Cardiac muscle cell (in vitro differentiated cells and primary cell): ENCODE measurements around the gene PTGDR. TPM values are rescaled to one million over a fixed set of nuclear protein-coding genes. Genes with fewer than 3 reads are reported as not detected.

ENCODE experiments used
- DNase-seq, 2 donors: peaks; one replicate each; pipeline versions ENCODE4 v3.0.0 to v3.0.0-alpha.2; 2010 to 2017; ENCODE audit warnings: low read depth in 1 of 2, low spot score in 1 of 2
- H3K27ac ChIP-seq: fragments of 200-600 bp; sonication (generic); 2 replicates; pipeline ENCODE4 v1.5.1; 2016
- H3K27me3 ChIP-seq: fragments of 200-600 bp; sonication (generic); 2 replicates; pipeline ENCODE4 v1.6.0; 2016; ENCODE audit warnings: control low read depth
- H3K36me3 ChIP-seq: fragments of 200-600 bp; sonication (generic); 2 replicates; pipeline ENCODE4 v1.5.1; 2016; ENCODE audit warnings: control low read depth
- H3K4me1 ChIP-seq: fragments of 200-600 bp; sonication (generic); 2 replicates; pipeline ENCODE4 v1.8.1; 2017; ENCODE audit warnings: low read depth, mild to moderate bottlenecking, mixed run types
- H3K4me3 ChIP-seq: fragments of 200-600 bp; sonication (generic); 2 replicates; pipeline ENCODE4 v1.5.1; 2016; ENCODE audit warnings: mild to moderate bottlenecking
- H3K9me3 ChIP-seq: fragments of 200-600 bp; sonication (generic); 2 replicates; pipeline ENCODE4 v1.5.1; 2017; ENCODE audit warnings: low read depth, mild to moderate bottlenecking, control low read depth
- polyA plus RNA-seq: library from polyadenylated mRNA; unstranded; fragments of >200 nt; fragmentation: Nextera tagmentation; extraction: Ambion mirVana; gene quantifications from 2 replicates; pipeline ENCODE4 v1.2.1, GENCODE V29; 2016
- total RNA-seq: library from RNA; depleted of rRNA; stranded (reverse); fragments of >200 nt; gene quantifications from 2 replicates; pipeline ENCODE4 v1.2.3, GENCODE V29; 2016
- TF ChIP-seq, protein P1 (sequence below): IDR thresholded peaks from 2 replicates; pipeline ENCODE4 v1.5.1; 2012; ENCODE audit warnings: low read depth, mild to moderate bottlenecking, low read length

PTGDR gene
- total and polyA plus RNA-seq, 2 experiments from 2014 or later = not detected

GRCh38 chr14:52263190-52263589 is 4.3 kb upstream of the PTGDR start:
- no peaks in the 10 kb centered on the region for H3K4me1 ChIP-seq
- H3K27ac ChIP-seq = no peak overlapping the region
- no peaks in the 10 kb centered on the region for H3K9me3 ChIP-seq
- H3K27me3 ChIP-seq = peaks cover 46% of the 10 kb centered on the region
- H3K36me3 ChIP-seq = no peaks in the 10 kb centered on the region
- DNase-seq = no peak
- TF ChIP-seq, protein P1, sequence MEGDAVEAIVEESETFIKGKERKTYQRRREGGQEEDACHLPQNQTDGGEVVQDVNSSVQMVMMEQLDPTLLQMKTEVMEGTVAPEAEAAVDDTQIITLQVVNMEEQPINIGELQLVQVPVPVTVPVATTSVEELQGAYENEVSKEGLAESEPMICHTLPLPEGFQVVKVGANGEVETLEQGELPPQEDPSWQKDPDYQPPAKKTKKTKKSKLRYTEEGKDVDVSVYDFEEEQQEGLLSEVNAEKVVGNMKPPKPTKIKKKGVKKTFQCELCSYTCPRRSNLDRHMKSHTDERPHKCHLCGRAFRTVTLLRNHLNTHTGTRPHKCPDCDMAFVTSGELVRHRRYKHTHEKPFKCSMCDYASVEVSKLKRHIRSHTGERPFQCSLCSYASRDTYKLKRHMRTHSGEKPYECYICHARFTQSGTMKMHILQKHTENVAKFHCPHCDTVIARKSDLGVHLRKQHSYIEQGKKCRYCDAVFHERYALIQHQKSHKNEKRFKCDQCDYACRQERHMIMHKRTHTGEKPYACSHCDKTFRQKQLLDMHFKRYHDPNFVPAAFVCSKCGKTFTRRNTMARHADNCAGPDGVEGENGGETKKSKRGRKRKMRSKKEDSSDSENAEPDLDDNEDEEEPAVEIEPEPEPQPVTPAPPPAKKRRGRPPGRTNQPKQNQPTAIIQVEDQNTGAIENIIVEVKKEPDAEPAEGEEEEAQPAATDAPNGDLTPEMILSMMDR = no peak
- H3K4me3 ChIP-seq = no peak overlapping the region

DNA sequence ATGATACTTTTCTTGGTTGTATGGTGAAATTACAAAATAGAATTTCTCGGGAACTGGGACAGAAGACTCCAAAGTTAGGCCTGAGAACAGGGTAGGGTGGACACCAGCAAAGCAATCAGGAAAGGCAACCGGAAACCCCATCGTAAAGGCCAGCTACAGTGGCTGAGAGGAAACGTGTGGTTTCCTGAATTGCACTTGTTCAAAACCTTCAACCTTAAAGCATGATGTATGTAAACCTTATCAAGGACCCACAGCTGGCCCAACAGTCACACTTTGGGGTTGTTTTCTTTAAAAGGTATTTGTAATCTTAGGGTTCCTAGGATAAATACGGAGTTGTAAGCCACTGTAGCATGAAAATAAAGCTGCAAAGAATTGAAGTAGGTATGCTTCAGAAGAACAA is 2.2 kb upstream of the PTGDR start:
- Histone ChIP-seq H3K4me1 (no peaks in the 10 kb centered on the region), H3K9me3 (no peaks in the 10 kb centered on the region), H3K27me3 (peaks cover 66% of the 10 kb centered on the region), H3K36me3 (no peaks in the 10 kb centered on the region), H3K4me3 (no peak overlapping the region), H3K27ac (no peak overlapping the region)
- DNase-seq = no peak
- TF ChIP-seq, protein P1 = no peak

DNA sequence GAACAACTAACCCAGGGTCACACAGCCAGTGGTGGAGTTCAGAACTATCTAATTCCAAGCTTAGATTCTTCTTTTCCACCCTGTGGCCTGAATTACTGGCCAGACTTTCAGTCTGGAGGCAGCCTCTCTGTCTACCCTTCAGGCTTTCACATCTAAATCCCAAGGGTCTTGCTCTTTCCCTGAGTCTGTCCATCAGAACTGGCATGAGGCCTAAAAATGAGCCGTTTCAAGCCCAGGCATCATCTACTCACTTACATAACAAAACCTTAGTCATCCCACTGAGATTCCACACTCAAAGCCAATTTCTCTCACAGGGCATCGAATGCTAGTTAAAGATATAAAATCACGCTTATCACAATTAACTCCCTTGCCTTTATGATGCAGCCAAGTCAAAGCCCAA is 1.3 kb upstream of the PTGDR start:
- Histone ChIP-seq H3K4me3 (no peak overlapping the region), H3K4me1 (no peaks in the 10 kb centered on the region), H3K9me3 (no peaks in the 10 kb centered on the region), H3K27me3 (peaks cover 75% of the 10 kb centered on the region), H3K36me3 (no peaks in the 10 kb centered on the region), H3K27ac (no peak overlapping the region)
- TF ChIP-seq, protein P1 = no peak
- DNase-seq = peak in 1 of 2 donors; percentile 93

GRCh38 chr14:52266782-52267181 is 716 bp upstream of the PTGDR start:
- TF ChIP-seq, protein P1 = no peak
- Histone ChIP-seq H3K27ac (no peak overlapping the region), H3K4me3 (no peak overlapping the region), H3K27me3 (peaks cover 81% of the 10 kb centered on the region), H3K4me1 (no peaks in the 10 kb centered on the region), H3K9me3 (no peaks in the 10 kb centered on the region), H3K36me3 (no peaks in the 10 kb centered on the region)
- DNase-seq = peak in 1 of 2 donors; percentile 74

DNA sequence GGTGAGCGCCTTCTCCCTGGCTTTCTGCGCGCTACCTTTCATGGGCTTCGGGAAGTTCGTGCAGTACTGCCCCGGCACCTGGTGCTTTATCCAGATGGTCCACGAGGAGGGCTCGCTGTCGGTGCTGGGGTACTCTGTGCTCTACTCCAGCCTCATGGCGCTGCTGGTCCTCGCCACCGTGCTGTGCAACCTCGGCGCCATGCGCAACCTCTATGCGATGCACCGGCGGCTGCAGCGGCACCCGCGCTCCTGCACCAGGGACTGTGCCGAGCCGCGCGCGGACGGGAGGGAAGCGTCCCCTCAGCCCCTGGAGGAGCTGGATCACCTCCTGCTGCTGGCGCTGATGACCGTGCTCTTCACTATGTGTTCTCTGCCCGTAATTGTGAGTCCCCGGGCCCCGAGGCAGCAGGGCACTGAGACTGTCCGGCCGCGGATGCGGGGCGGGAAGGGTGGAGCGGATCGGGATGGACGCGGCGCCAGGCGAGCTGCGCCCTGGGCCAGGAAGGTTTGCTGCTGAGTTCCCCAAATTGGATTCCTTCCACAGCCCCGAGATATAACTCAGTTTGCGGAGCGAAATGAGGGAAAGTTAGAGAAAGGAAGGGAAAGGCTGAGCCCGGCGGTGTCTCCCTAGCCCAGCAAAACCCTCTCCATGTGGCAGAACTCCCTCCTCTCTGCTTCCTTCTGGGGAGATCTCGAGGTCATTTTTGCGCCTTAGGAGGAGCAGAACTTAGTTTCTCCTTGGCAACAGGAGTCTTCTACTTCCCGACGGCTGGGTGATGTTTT is 972 bp downstream of the PTGDR start:
- no peaks in the 10 kb centered on the region for H3K9me3 ChIP-seq
- H3K4me1 ChIP-seq = no peaks in the 10 kb centered on the region
- H3K27me3 ChIP-seq = peaks cover 87% of the 10 kb centered on the region
- DNase-seq = peak; percentile 14 to 49
- TF ChIP-seq, protein P1 = no peak
- no peak overlapping the region for H3K27ac ChIP-seq
- no peaks in the 10 kb centered on the region for H3K36me3 ChIP-seq
- H3K4me3 ChIP-seq = peak overlapping the region; percentile 28
